Inflammatory macrophage treated with lipopolysaccharide for 4 hours (primary cell): ENCODE measurements around the gene OAF.
A peak's percentile ranks its signal among the peaks of the same experiment; 100 is the strongest.
"Not testable (repeated sequence)": the region's sequence is repeated elsewhere in the genome, so short reads cannot be mapped to it uniquely, and the experiment has no call there.

ENCODE experiments used
- DNase-seq: peaks from one replicate; pipeline ENCODE4 v3.0.0-alpha.2; 2020

Gene OAF

GRCh38 chr11:120244476-120245365 is 33.9 kb downstream of the OAF start:
- no peak for DNase-seq

DNA sequence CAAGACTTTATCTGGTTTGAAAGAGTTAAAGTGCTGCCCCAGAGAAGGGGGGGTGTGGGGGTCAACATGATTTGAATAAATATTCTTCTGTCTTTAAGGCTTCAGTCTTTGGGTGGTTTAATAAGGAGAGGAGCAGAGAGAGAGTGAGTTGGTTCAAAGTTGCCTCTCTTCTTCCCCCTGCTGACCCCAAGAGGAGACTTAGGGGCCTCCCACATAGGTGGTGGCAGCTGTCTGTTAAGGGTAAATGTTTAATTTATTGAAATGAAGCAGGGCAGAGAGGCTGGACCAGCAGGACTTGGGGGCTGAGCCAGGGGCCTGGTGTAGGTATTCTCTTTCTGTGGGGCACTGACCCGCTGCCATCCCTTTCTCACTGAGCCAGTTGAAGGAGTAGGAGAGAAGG is 34.6 kb downstream of the OAF start:
- no peak for DNase-seq

- DNase-seq: peak; percentile 24
Observed at GRCh38 chr11:120248551-120249278, 37.9 kb downstream of the OAF start.

GRCh38 chr11:120249279-120250262 is 38.7 kb downstream of the OAF start:
- no peak for DNase-seq

DNA sequence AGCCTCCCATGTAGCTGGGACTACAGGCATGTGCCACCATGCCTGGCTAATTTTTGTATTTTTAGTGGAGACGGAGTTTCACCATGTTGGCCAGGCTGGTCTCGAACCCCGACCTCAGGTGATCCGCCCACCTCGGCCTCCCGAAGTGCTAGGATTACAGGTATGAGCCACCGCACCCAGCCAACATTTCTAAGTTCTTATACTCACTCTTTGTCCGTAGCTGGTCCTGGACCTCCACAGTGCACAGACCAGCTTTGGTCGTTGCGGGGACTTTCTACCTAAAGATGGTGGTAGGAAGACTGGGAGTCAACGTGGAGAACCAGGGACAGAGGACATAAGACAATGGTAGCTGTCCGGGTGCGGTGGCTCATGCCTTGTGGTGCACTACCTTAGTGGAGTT is 42.5 kb downstream of the OAF start:
- not testable (repeated sequence) for DNase-seq

DNA sequence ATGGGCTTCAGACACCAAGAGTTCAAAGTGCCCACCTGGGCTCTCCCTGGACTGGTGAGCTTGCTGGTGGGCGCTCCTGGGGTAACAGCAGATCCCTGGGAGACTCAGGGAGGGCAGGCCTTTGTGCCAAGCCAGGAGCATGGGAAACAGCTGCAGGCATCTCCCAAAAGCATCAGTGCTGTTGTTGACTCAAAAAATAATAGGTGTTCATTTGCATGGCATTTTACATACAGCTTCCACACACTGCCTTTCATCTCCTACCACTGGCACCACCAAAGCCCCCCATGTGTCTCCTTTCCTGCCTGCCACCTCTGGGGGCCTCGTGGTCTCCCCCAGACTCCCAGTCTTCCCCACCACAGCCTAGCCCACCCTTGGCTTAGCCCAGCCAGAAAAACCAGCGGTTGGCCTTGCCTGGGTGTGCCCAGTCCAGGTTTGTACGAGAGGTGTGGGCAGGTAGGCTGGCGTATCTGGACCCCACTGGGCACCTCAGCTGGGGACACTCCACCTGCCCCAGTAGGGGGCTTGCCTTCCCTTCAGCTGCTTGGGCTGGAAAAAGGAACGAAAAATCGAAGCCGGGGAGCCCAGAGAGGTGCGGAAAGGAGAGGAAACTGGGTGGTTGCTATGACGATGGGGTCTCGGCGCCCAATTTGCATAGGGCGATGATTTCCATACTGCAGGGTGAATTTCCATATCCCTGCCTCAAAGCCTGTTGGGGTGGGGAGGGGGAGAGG is 44.1 kb downstream of the OAF start:
- DNase-seq: no peak

GRCh38 chr11:120255519-120255866 is 44.7 kb downstream of the OAF start:
- DNase-seq: no peak

GRCh38 chr11:120256178-120256577 is 45.3 kb downstream of the OAF start:
- DNase-seq: no peak

GRCh38 chr11:120256779-120257178 is 45.9 kb downstream of the OAF start:
- DNase-seq: no peak

- DNase-seq: no peak
Observed at GRCh38 chr11:120257346-120257745, 46.5 kb downstream of the OAF start.

DNA sequence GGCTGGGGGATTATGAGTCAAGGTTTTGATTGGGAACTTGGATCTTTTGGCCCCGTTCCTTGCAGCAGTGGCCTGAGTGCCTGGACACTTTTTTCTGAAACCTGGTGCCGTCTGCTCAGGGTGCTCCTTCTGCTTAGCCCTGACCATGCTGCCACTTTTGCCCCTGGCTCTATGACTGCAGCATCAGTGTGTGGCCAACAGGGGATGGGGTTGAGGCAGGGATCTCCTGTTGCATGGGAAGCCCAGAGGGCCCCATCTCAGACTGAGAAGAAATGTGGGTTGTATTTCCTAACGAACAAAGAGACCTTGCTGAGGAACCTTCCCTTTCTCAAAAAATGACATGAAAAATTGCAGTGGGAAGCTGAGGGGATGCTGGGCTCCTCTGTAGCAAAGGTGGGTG is 47.8 kb downstream of the OAF start:
- DNase-seq: no peak

- DNase-seq: no peak
Observed at GRCh38 chr11:120259241-120259640, 48.4 kb downstream of the OAF start.

GRCh38 chr11:120259988-120260565 is 49.2 kb downstream of the OAF start:
- no peak for DNase-seq

GRCh38 chr11:120260616-120261015 is 49.8 kb downstream of the OAF start:
- DNase-seq: no peak

DNA sequence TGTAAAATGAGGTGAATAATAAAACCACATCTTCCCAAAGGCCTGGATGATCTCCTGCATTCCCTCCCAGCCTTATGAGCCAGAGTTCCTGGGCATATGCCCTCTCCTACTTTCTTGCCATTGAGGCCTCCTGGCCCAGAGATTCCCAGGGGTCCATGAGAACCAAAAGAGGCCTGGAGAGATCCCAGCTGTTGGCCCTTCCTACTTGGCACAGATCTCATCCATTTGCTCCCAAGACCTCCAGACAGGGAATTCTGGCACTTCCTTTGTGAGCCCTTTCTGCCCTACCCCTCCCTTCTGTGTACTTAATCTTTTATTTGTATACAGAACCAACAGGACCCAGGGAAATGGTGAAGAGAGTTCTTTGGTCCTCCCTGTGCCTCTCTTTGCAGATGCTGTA is 50.5 kb downstream of the OAF start:
- no peak for DNase-seq

DNA sequence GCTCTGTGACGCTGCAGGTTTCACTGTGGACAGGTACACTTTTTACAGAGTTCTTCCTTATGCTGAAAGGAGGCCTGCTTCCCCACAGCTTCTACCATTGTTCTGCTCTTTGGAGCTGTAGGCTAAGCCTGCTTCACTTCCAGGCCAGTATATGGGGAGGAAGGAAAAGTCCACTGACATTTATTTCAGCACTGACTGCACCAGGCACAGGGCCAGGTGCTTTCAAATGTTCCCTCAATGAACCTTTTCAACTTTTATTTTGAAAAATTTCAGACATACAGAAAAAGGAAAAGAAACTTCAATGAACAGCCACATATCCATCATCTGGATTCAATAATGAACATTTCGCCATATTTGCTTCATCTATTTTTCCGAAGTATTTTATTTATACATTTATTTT is 51.1 kb downstream of the OAF start:
- DNase-seq: no peak

- DNase-seq: no peak
Observed at GRCh38 chr11:120267319-120267718, 56.5 kb downstream of the OAF start.

- no peak for DNase-seq
Observed at GRCh38 chr11:120268686-120269085, 57.9 kb downstream of the OAF start.

DNA sequence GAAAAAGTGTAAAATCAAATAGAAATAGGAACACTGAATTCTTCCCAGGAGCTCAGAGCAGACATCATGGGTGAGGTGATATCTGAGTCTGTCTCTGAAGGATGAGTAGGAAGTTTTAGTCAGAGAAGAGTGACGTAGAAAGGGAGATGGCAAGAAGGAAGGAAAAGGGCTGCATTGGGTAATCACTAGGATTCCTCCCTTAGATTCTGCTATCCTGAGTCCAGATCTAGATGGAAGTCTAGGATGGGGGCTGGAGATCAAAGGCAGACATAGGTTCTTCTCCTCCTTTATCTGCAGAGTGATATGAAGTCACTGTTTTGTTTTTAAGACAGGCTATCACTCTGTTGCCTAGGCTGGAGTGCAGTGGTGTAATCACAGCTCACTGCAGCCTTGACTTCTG is 59.6 kb downstream of the OAF start:
- no peak for DNase-seq

DNA sequence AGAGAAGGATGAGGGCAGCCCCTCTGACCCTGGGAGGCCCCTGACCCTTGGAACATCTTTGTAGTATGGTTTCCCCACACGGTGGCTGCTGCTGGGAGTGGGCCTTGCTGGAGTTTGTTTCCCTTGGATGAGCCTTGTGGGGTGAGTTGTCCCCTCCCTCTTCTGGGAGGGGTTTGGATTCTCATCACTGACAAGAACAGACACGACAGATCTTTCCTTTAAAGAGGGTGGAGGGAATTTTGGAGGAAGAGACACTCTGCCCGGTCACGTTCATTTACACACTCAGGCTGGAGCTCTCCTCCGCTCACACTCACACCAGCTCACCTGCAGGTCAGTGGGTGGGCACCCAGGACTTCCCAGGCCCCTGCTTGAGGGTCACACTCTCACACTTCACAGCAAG is 60.8 kb downstream of the OAF start:
- DNase-seq: no peak

- DNase-seq: no peak
Observed at GRCh38 chr11:120272303-120272702, 61.5 kb downstream of the OAF start.

DNA sequence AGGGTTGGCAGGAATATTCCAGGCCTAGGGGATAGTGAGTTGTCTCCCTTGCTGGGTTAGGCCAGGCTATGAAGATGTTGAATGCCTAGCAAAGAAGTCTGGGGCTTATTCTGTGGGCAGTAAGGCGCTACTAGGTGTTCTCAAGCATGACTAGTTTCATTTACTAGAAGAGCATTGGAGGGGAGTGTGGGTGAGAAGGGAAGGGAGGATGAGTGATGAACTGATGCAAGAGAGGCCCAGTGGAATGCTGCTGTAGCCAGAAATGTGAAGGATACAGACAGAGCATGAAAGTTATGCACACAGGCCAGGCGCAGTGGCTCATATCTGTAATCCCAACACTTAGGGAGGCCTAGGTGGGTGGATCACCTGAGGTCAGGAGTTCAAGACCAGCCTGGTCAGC is 62.6 kb downstream of the OAF start:
- no peak for DNase-seq
